Epidermal melanocyte (primary cell): ENCODE results near the gene AUTS2.

ENCODE experiments used
- DNase-seq: peaks from one replicate; pipeline ENCODE4 v3.0.0; 2011; ENCODE audit warnings: low spot score; ENCODE audit not compliant: insufficient read length

Gene AUTS2

DNA sequence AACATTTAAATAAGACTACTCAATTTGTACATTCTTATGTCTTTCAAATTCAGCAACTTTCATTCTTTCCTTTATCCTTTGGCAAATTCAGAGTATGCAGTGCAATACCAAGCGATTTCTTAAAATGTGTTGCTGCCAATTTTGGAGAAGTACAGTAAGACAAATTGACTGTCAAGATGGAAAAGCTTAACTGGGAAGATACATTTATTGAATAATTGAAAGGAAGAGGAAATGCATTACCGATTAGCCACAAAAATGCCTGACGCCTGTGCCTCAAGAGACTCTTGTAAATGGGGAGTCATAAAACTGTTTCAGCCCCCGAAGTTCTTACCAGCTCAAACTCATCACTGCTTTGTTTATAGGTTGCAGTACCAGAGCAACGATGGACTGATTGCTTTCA lies 1160.4 kb downstream of the AUTS2 start:
- no peak for DNase-seq

DNA sequence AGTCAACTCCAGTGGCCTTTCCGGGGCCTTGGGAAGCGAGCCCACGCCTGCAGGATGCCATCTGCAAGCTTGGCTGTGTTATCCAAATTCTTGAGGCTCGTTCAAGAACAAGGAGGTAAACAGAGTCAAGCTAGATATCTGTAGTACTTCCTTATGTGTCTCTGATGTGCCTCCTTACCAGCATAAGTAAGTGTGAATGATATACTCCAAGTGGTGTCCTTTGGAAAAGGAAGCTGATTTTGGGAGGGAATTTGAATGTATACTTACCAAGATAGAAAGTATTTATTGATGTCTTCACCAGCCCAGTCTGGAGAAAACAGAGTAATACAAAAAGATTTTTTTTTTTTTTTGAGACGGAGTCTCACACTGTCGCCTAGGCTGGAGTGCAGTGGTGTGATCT lies 1161.4 kb downstream of the AUTS2 start:
- no peak for DNase-seq

GRCh38 chr7:70761711-70762328 lies 1163.5 kb downstream of the AUTS2 start:
- no peak for DNase-seq

GRCh38 chr7:70762696-70763095 lies 1164.4 kb downstream of the AUTS2 start:
- no peak for DNase-seq

DNA sequence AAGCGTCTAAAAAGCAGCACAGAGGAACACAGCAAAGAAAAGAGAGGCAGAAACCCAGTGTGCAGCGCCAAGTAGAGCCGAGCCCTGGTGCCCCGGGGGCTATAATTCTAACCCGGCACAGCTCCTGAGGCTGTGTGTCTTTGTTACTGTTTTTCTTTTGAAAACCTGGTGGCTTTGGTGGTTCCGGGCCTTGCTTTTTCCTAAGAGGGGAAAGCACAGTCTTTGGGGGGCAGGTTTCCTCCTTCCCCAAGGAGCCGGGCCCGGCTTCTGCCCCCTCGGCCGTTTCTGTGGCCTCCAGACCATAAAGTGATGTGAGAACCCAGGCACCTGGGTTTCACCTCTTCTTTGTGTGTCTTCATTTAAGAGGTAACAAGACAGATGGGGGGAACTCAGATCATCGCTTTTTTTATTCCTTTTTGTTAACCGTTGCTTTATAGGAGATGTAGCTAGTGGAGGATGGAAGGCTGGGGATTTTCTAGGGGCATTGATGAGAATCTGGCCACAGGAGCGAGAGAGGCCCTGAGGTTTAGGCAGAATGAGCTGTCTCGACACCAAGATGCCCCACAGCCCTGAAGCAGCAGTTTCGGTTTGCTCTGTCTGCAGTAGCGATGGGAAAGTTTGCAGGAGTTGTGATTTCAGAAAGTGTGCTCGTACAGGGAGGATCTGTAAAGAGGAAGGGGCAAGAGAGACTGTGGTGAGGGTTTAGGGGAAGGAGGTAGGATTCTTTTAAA lies 1165.9 kb downstream of the AUTS2 start:
- DNase-seq, result no peak

- no peak for DNase-seq
Observed at GRCh38 chr7:70764701-70765208, 1166.5 kb downstream of the AUTS2 start.

- no peak for DNase-seq
Observed at GRCh38 chr7:70765651-70766050, 1167.4 kb downstream of the AUTS2 start.

DNA sequence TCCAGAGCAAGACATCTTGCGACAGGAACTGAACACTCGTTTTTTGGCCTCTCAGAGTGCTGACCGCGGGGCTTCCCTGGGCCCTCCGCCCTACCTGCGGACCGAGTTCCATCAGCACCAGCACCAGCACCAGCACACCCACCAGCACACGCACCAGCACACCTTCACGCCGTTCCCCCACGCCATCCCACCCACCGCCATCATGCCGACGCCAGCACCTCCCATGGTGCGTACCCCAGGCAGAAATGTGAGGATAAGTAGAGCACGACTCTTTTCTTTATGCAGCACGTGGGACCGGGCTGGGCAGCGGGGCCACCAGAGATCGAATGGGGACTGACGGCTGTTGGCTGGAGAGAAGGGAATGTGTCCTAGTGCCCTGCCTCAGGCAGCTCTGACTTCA lies 1167.8 kb downstream of the AUTS2 start:
- no peak for DNase-seq

- DNase-seq, result no peak
Observed at GRCh38 chr7:70766694-70767093, 1168.4 kb downstream of the AUTS2 start.

DNA sequence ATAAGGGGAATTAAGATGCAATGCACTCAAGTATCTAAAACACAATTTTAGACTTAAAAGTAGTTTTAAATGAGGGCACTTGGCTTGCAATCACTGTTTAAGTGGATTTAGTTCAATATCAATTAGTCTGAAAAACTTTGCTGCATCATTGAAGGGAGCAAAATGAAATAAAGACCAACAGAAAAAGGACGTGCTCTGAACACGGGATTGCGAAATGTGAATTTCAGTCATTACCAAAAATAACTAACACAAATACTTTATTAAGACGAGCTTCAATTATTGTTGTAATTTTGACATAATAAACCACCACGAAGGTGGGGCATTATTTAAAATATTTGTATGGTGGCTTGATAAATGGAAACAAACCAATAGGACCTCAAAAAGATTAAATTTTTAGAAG lies 1171.9 kb downstream of the AUTS2 start:
- DNase-seq, result no peak

GRCh38 chr7:70771451-70771850 lies 1173.2 kb downstream of the AUTS2 start:
- no peak for DNase-seq

GRCh38 chr7:70772891-70773290 lies 1174.6 kb downstream of the AUTS2 start:
- no peak for DNase-seq

GRCh38 chr7:70773406-70773805 lies 1175.1 kb downstream of the AUTS2 start:
- DNase-seq, result no peak

GRCh38 chr7:70774950-70775527 lies 1176.8 kb downstream of the AUTS2 start:
- DNase-seq, result no peak

DNA sequence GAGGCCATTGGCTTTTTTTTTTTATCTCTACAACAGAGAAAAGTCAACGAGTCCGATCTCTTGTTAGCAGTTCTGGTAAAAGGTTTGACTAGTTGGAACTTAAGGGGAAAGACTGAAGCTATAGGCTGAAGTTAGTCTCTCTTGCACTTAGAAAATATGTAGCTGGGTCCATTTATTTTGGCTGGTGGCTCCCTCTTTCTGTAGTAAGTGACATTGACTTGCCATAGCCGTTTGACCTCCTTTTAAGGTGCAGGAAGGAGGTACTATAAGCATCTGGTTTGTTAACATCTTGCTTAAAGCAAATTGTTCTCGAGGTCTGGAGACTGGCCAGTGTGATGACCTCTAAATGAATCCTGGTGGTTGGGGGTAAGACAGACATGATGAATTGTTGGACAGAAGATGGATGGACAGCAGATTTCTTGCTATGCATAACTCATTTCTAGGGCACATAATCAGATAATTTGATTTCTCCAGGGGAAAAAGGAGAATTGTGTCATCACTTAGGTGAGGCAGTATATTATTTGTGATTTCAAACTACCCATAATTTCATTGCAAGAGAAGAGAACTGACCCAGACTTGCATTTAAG lies 1177.4 kb downstream of the AUTS2 start:
- no peak for DNase-seq

- peak; percentile 85 for DNase-seq
Observed at GRCh38 chr7:70776627-70777101, 1178.4 kb downstream of the AUTS2 start.

DNA sequence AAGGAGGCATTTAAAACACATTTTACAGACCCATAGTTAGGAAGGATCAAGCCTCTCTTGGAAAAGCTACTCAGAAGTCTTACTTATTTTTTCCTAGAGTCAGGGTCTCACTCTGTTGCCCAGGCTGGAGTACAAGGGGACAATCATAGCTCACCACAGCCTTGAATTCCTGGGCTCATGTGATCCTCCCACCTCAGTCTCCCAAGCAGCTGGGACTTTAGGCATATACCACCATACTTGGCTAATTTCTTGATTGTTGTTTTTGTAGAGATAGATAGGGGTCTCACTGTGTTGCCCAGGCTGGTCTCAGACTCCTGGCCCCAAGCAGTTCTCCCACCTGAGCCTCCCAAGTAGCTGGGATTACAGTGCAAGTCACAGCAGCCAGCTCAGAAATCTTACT lies 1179.0 kb downstream of the AUTS2 start:
- DNase-seq, result no peak

- DNase-seq, result no peak
Observed at GRCh38 chr7:70778585-70778984, 1180.3 kb downstream of the AUTS2 start.

GRCh38 chr7:70779321-70779720 lies 1181.0 kb downstream of the AUTS2 start:
- DNase-seq, result no peak

GRCh38 chr7:70781922-70782311 lies 1183.6 kb downstream of the AUTS2 start:
- DNase-seq, result no peak

GRCh38 chr7:70782796-70783195 lies 1184.5 kb downstream of the AUTS2 start:
- no peak for DNase-seq

DNA sequence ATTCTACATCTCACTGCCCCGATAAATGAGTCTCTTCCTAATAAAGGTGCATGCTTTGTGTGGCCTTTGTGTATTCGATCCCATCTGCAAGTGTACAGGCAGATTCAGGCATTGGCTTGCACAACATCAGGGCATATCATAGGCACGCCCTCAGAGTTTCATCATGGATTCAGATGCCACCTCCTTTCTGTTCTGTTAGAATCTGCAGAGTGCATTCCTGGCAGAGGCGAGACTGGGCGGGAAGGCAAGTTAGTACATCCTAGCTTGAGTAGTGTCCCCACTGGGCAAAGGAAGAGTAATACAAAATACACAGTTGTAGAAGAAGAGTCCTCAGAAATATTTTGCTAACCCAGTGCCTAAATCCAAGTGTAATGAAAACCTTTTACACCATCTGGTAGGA lies 1187.2 kb downstream of the AUTS2 start:
- DNase-seq, result no peak
